BLaER1 treated with 17β-estradiol and CSF1 and Interleukin-3, amounts not matched to agents 10 nM and 100 nM (cell line): ENCODE measurements around the gene CXorf49.
"Not testable (repeated sequence)": the region's sequence is repeated elsewhere in the genome, so short reads cannot be mapped to it uniquely, and the experiment has no call there.

ENCODE experiments used
- H3K27ac ChIP-seq, 11 experiments: shearing (Covaris generic); formaldehyde crosslinking; 2 replicates each; pipeline ENCODE4 v1.8.1; 2022
- H3K27me3 ChIP-seq, 11 experiments: shearing (Covaris generic); formaldehyde crosslinking; 2 replicates each; pipeline ENCODE4 v1.8.1; 2022
- H3K36me3 ChIP-seq, 11 experiments: shearing (Covaris generic); formaldehyde crosslinking; 2 replicates each; pipeline ENCODE4 v1.8.1; 2022
- H3K4me1 ChIP-seq, 10 experiments: shearing (Covaris generic); formaldehyde crosslinking; 2 replicates each; pipeline ENCODE4 v1.8.1; 2022
- H3K4me2 ChIP-seq, 11 experiments: shearing (Covaris generic); formaldehyde crosslinking; 2 replicates each; pipeline ENCODE4 v1.8.1; 2022
- H3K4me3 ChIP-seq, 10 experiments: shearing (Covaris generic); formaldehyde crosslinking; 2 replicates each; pipeline ENCODE4 v1.8.1; 2022
- H3K9ac ChIP-seq, 11 experiments: shearing (Covaris generic); formaldehyde crosslinking; 2 replicates each; pipeline ENCODE4 v1.8.1; 2022
- H3K9me3 ChIP-seq, 11 experiments: shearing (Covaris generic); formaldehyde crosslinking; replicated peaks in 1 of 11; 2 replicates each; pipeline ENCODE4 v1.8.1; 2022
- H4K20me1 ChIP-seq, 11 experiments: shearing (Covaris generic); formaldehyde crosslinking; 2 replicates each; pipeline ENCODE4 v1.8.1; 2022
- Cebpa-rat ChIP-seq, 11 experiments: shearing (Covaris generic); IDR thresholded peaks; 2 replicates each; pipeline ENCODE4 v1.8.1; 2022

The CXorf49 gene

GRCh38 chrX:71697466-71698298 lies 20.4 kb downstream of the CXorf49 start:
- not testable (repeated sequence) for H3K27ac ChIP-seq, H3K4me1 ChIP-seq, H3K4me3 ChIP-seq, H3K4me2 ChIP-seq, H3K9me3 ChIP-seq, H4K20me1 ChIP-seq, H3K36me3 ChIP-seq, H3K27me3 ChIP-seq, H3K9ac ChIP-seq

- not testable (repeated sequence) for H3K27me3 ChIP-seq, H4K20me1 ChIP-seq, H3K4me2 ChIP-seq, H3K36me3 ChIP-seq, H3K9me3 ChIP-seq, H3K9ac ChIP-seq, H3K27ac ChIP-seq, H3K4me3 ChIP-seq, H3K4me1 ChIP-seq
These were observed 21.2 kb downstream of the CXorf49 start for GRCh38 chrX:71696641-71697465.

GRCh38 chrX:71679575-71680207 lies 38.4 kb downstream of the CXorf49 start:
- Histone ChIP-seq H3K9me3 (peaks cover 15 to 22% (median 19%) of the 10 kb centered on the region in 11 experiments), H3K9ac (no peak overlapping the region), H4K20me1 (no peaks in the 10 kb centered on the region), H3K4me2 (no peak overlapping the region), H3K4me3 (no peak overlapping the region), H3K4me1 (no peaks in the 10 kb centered on the region), H3K36me3 (no peaks in the 10 kb centered on the region), H3K27ac (no peak overlapping the region), H3K27me3 (peaks cover 22 to 59% (median 40%) of the 10 kb centered on the region in 11 experiments)
- TF ChIP-seq Cebpa-rat (IDR thresholded peaks at IDR 0.05): no peak

GRCh38 chrX:71677195-71677594 lies 40.9 kb downstream of the CXorf49 start:
- H3K36me3 ChIP-seq, H3K4me2 ChIP-seq, H3K9ac ChIP-seq, H3K4me3 ChIP-seq, H4K20me1 ChIP-seq, H3K27ac ChIP-seq, H3K4me1 ChIP-seq: not testable (repeated sequence)
- peaks cover 15 to 24% (median 19%) of the 10 kb centered on the region in 11 experiments for H3K9me3 ChIP-seq
- H3K27me3 ChIP-seq: peaks cover 43 to 76% (median 57%) of the 10 kb centered on the region in 11 experiments

- not testable (repeated sequence) for H3K36me3 ChIP-seq, H3K9ac ChIP-seq, H3K4me2 ChIP-seq, H3K4me1 ChIP-seq, H3K27ac ChIP-seq, H3K4me3 ChIP-seq, H4K20me1 ChIP-seq
- Histone ChIP-seq H3K9me3 (peaks cover 15 to 24% (median 19%) of the 10 kb centered on the region in 11 experiments), H3K27me3 (peaks cover 44 to 76% (median 58%) of the 10 kb centered on the region in 11 experiments)
These were observed 41.9 kb downstream of the CXorf49 start for GRCh38 chrX:71676068-71676795.

GRCh38 chrX:71675636-71676035 lies 42.4 kb downstream of the CXorf49 start:
- Histone ChIP-seq H3K4me1 (peaks cover 0 to 11% (median 0%) of the 10 kb centered on the region in 10 experiments; a peak in 6 of 20 replicates), H3K27me3 (peaks cover 44 to 76% (median 58%) of the 10 kb centered on the region in 11 experiments)

GRCh38 chrX:71671938-71672337 lies 46.1 kb downstream of the CXorf49 start:
- no peak overlapping the region for H3K9ac ChIP-seq
- H3K36me3 ChIP-seq: no peaks in the 10 kb centered on the region
- H3K4me3 ChIP-seq: no peak overlapping the region
- peaks cover 64 to 78% (median 72%) of the 10 kb centered on the region in 11 experiments for H3K27me3 ChIP-seq
- H3K9me3 ChIP-seq: peaks cover 19 to 35% (median 32%) of the 10 kb centered on the region in 11 experiments
- no peak overlapping the region for H3K4me2 ChIP-seq
- peaks cover 0 to 21% (median 13%) of the 10 kb centered on the region in 10 experiments; a peak in 13 of 20 replicates for H3K4me1 ChIP-seq
- TF ChIP-seq Cebpa-rat (IDR thresholded peaks at IDR 0.05): no peak
- H3K27ac ChIP-seq: no peak overlapping the region
- peaks cover 0 to 37% (median 12%) of the 10 kb centered on the region in 11 experiments; a peak in 9 of 22 replicates for H4K20me1 ChIP-seq

More at GRCh38 chrX:71675636-71676035, 42.4 kb downstream of the CXorf49 start:
- not testable (repeated sequence) for H3K4me2 ChIP-seq, H3K9ac ChIP-seq, H3K27ac ChIP-seq, H3K4me3 ChIP-seq, H3K36me3 ChIP-seq
- Histone ChIP-seq H3K9me3 (peaks cover 15 to 24% (median 19%) of the 10 kb centered on the region in 11 experiments), H4K20me1 (peaks cover 0 to 13% (median 7%) of the 10 kb centered on the region in 11 experiments; a peak in 9 of 22 replicates)

GRCh38 chrX:71671043-71671780 lies 46.9 kb downstream of the CXorf49 start:
- peaks cover 13 to 32% (median 30%) of the 10 kb centered on the region in 11 experiments for H3K9me3 ChIP-seq
- H4K20me1 ChIP-seq: peaks cover 0 to 37% (median 12%) of the 10 kb centered on the region in 11 experiments; a peak in 10 of 22 replicates
- H3K27me3 ChIP-seq: peaks cover 64 to 82% (median 72%) of the 10 kb centered on the region in 11 experiments
- peak overlapping the region in 5 of 11 experiments; percentile 2 to 34 (median 9); a peak in 3 of 22 replicates for H3K4me2 ChIP-seq
- no peaks in the 10 kb centered on the region for H3K36me3 ChIP-seq
- H3K4me1 ChIP-seq: peaks cover 0 to 21% (median 14%) of the 10 kb centered on the region in 10 experiments; a peak in 14 of 20 replicates
- TF ChIP-seq Cebpa-rat (IDR thresholded peaks at IDR 0.05): no peak
- no peak overlapping the region for H3K4me3 ChIP-seq
- H3K9ac ChIP-seq: no peak overlapping the region
- no peak overlapping the region for H3K27ac ChIP-seq

- peaks cover 65 to 94% (median 75%) of the 10 kb centered on the region in 11 experiments for H3K27me3 ChIP-seq
- H4K20me1 ChIP-seq: peaks cover 0 to 45% (median 15%) of the 10 kb centered on the region in 11 experiments; a peak in 10 of 22 replicates
- not testable (repeated sequence) for H3K36me3 ChIP-seq, H3K27ac ChIP-seq, H3K9ac ChIP-seq, H3K4me2 ChIP-seq, H3K4me3 ChIP-seq
- H3K9me3 ChIP-seq: peaks cover under 1 to 20% (median 17%) of the 10 kb centered on the region in 11 experiments; a peak in 15 of 22 replicates
- peaks cover 0 to 27% (median 23%) of the 10 kb centered on the region in 10 experiments; a peak in 15 of 20 replicates for H3K4me1 ChIP-seq
These were observed 48.1 kb downstream of the CXorf49 start for GRCh38 chrX:71669947-71670346.
